PFSK-1 (cell line): ENCODE results near the gene SOCS7.

ENCODE experiments used
- FOXP2 ChIP-seq: optimal IDR thresholded peaks from 2 replicates; pipeline ENCODE3; 2011; ENCODE audit warnings: borderline replicate concordance, control low read depth, inconsistent platforms; ENCODE audit not compliant: insufficient read depth; ENCODE audit errors: extremely low read length, extremely low read depth
- POLR2AphosphoS5 ChIP-seq: IDR thresholded peaks from 2 replicates; pipeline ENCODE4 v1.6.1; 2012; ENCODE audit warnings: low read depth, mild to moderate bottlenecking, control low read depth, low read length, moderate library complexity
- SIN3A ChIP-seq: IDR thresholded peaks from 2 replicates; pipeline ENCODE4 v1.6.1; 2012; ENCODE audit warnings: mild to moderate bottlenecking, low read length, moderate library complexity, borderline replicate concordance; ENCODE audit not compliant: insufficient read depth
- TAF1 ChIP-seq: IDR thresholded peaks from 2 replicates; pipeline ENCODE4 v1.6.1; 2012; ENCODE audit warnings: low read length, control low read depth, borderline replicate concordance; ENCODE audit not compliant: insufficient read depth
- TF ChIP-seq, protein P1 (sequence below), 2 experiments: IDR thresholded peaks; 2 replicates each; pipeline versions ENCODE4 v1.6.1 to v1.8.0; 2011 to 2012; ENCODE audit warnings: low read depth in 2 of 2, low read length in 2 of 2, control low read depth in 1 of 2, inconsistent platforms in 1 of 2, mild to moderate bottlenecking in 1 of 2, moderate library complexity in 1 of 2; ENCODE audit not compliant: insufficient read depth in 1 of 2

The SOCS7 gene

GRCh38 chr17:38418062-38418692, 66.5 kb downstream of the SOCS7 start:
- TF ChIP-seq TAF1 (no peak), POLR2AphosphoS5 (no peak), FOXP2 (no peak)
- TF ChIP-seq, protein P1, sequence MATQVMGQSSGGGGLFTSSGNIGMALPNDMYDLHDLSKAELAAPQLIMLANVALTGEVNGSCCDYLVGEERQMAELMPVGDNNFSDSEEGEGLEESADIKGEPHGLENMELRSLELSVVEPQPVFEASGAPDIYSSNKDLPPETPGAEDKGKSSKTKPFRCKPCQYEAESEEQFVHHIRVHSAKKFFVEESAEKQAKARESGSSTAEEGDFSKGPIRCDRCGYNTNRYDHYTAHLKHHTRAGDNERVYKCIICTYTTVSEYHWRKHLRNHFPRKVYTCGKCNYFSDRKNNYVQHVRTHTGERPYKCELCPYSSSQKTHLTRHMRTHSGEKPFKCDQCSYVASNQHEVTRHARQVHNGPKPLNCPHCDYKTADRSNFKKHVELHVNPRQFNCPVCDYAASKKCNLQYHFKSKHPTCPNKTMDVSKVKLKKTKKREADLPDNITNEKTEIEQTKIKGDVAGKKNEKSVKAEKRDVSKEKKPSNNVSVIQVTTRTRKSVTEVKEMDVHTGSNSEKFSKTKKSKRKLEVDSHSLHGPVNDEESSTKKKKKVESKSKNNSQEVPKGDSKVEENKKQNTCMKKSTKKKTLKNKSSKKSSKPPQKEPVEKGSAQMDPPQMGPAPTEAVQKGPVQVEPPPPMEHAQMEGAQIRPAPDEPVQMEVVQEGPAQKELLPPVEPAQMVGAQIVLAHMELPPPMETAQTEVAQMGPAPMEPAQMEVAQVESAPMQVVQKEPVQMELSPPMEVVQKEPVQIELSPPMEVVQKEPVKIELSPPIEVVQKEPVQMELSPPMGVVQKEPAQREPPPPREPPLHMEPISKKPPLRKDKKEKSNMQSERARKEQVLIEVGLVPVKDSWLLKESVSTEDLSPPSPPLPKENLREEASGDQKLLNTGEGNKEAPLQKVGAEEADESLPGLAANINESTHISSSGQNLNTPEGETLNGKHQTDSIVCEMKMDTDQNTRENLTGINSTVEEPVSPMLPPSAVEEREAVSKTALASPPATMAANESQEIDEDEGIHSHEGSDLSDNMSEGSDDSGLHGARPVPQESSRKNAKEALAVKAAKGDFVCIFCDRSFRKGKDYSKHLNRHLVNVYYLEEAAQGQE (IDR thresholded peaks at IDR 0.05; ENCODE audit: insufficient read depth in 1 of 2, low read depth in 2 of 2, low read length in 2 of 2), result no peak

DNA sequence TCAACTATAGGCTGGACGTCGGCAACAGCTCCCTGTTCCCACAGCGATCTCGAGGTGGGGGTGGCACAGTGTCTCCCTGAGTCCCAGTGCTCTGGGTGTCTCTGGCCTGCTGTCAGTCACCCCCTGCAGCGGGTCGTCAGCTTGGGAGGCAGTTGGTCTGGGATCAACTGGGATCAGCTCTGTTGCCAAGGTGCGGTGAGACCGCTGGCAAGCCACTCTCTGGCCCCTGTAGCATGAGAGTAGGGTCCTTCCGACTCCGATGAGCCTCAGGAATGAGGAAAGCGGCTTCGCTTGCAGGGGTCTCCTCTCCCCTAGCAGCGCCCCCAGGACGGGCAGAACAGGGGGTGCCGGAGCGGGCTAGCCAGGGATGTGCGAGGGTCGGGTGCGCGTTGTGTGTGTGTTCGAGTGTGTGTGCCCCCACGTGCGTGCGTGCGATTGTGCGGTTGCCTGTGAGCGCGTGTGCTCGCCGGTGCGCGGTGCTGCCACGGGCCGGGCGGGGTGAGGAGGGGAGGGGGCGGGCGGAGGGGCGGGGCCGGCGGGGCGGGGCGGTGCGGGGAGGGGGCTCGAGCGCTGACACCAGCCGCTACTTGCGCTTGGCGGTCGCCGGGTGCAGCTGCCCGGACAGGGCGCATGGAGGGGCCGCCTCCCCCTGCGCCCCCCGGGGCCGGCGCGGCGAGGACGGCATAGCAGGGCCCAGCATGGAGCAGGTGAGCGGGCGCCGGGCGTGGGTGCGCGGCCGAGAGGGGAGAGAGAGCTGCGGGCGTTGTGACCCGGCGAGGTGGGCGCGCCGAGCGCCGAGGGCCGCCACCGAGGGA, 67.3 kb downstream of the SOCS7 start:
- TF ChIP-seq POLR2AphosphoS5 (no peak), TAF1 (no peak), FOXP2 (no peak), SIN3A (no peak)
- TF ChIP-seq, protein P1 (IDR thresholded peaks at IDR 0.05; ENCODE audit: insufficient read depth in 1 of 2, low read depth in 2 of 2, low read length in 2 of 2), result no peak

GRCh38 chr17:38419508-38419981, 67.9 kb downstream of the SOCS7 start:
- TF ChIP-seq SIN3A, result no peak
- TF ChIP-seq, protein P1 (IDR thresholded peaks at IDR 0.05; ENCODE audit: insufficient read depth in 1 of 2, low read depth in 2 of 2, low read length in 2 of 2), result no peak
- TF ChIP-seq TAF1, result no peak
- no peak for TF ChIP-seq FOXP2
- TF ChIP-seq POLR2AphosphoS5, result no peak

GRCh38 chr17:38420518-38420917, 68.9 kb downstream of the SOCS7 start:
- TF ChIP-seq, protein P1 (IDR thresholded peaks at IDR 0.05; ENCODE audit: insufficient read depth in 1 of 2, low read depth in 2 of 2, low read length in 2 of 2), result no peak
- TF ChIP-seq FOXP2 (no peak), POLR2AphosphoS5 (no peak), SIN3A (no peak), TAF1 (no peak)
